HG03575 (cell line): ENCODE measurements around the gene ZNF225.
"Not testable (repeated sequence)": the region's sequence is repeated elsewhere in the genome, so short reads cannot be mapped to it uniquely, and the experiment has no call there.

Source experiments
- ATAC-seq: cut with Tn5 transposase; IDR thresholded peaks from one replicate; pipeline ENCODE4 v1.9.1; 2021; ENCODE audit not compliant: unreplicated experiment, insufficient number of reproducible peaks, low FRiP score; ENCODE audit errors: extremely low read depth

Gene ZNF225

GRCh38 chr19:44149776-44150175, 36.6 kb downstream of the ZNF225 start:
- ATAC-seq: no peak

GRCh38 chr19:44151491-44151890, 38.3 kb downstream of the ZNF225 start:
- ATAC-seq: no peak

GRCh38 chr19:44156475-44156874, 43.3 kb downstream of the ZNF225 start:
- ATAC-seq: no peak

- ATAC-seq: no peak
Measured at GRCh38 chr19:44163789-44164188, 50.6 kb downstream of the ZNF225 start.

GRCh38 chr19:44164327-44164672, 51.1 kb downstream of the ZNF225 start:
- no peak for ATAC-seq

- no peak for ATAC-seq
Measured at GRCh38 chr19:44164673-44165512, 51.7 kb downstream of the ZNF225 start, which contains the start of gene ZNF226. TSS of gene ZNF226 (plus strand) at chr19:44165100. CDS start at chr19:44170081, 4,981 bp downstream.

GRCh38 chr19:44170660-44171059, 57.5 kb downstream of the ZNF225 start:
- not testable (repeated sequence) for ATAC-seq

GRCh38 chr19:44176590-44176989, 63.4 kb downstream of the ZNF225 start:
- ATAC-seq: no peak

- ATAC-seq: no peak
Measured at GRCh38 chr19:44180968-44181367, 67.8 kb downstream of the ZNF225 start.

GRCh38 chr19:44182145-44182544, 68.9 kb downstream of the ZNF225 start:
- no peak for ATAC-seq
